GM19397 (cell line): ENCODE measurements around the gene ARSA.
A peak's percentile ranks its signal among the peaks of the same experiment; 100 is the strongest.

Experiments
- ATAC-seq: cut with Tn5 transposase; IDR thresholded peaks from one replicate; pipeline ENCODE4 v1.9.1; 2021; ENCODE audit warnings: mild to moderate bottlenecking, moderate library complexity; ENCODE audit not compliant: unreplicated experiment

ARSA gene

GRCh38 chr22:50606165-50606945, 21.6 kb downstream of the ARSA start:
- ATAC-seq = no peak

DNA sequence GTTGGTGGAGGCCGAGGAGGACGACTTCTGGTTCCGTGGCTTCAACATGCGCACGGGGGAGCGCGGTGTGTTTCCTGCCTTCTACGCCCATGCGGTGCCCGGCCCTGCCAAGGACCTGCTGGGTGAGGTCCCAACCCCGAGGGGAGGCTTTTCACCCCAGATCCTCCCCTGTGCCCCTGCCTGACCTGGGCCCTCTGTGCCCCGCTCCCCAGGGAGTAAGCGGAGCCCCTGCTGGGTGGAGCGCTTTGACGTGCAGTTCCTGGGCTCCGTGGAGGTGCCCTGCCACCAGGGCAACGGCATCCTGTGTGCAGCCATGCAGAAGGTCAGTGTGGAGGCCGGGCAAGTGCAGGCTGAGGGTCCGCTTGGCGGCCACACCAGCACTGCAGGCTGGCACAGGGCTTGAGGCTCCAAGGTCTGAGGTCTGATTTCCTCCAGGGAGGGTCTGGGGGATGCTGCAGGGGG, 22.3 kb downstream of the ARSA start:
- ATAC-seq = no peak

DNA sequence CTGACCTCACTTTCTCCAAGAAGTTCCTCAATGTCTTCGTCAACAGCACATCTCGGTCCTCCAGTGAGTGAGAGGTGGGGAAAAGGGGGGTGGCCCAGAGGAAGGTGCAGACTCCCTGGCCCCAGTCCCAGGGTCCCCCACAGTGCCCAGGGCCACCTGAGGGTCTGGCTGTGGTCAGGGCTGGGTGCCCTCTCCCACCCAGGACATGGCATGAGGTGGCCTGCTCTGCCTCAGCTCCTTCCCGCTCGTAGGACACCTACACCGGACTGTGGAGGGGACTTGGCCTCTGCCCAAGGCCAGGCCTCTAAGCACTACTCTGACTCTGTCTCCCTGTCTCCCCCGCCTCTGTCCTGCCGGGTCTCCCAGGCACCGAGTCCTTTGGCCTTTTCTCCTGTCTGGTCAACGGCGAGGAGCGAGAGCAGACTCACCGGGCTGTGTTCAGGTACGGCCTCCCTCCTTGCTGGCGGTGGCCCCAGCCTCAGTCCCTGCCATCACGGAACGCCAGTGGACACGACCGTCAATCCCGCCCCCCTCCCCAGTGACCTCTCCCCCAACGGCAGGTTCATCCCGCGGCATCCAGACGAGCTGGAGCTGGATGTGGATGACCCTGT, 22.8 kb downstream of the ARSA start:
- no peak for ATAC-seq

DNA sequence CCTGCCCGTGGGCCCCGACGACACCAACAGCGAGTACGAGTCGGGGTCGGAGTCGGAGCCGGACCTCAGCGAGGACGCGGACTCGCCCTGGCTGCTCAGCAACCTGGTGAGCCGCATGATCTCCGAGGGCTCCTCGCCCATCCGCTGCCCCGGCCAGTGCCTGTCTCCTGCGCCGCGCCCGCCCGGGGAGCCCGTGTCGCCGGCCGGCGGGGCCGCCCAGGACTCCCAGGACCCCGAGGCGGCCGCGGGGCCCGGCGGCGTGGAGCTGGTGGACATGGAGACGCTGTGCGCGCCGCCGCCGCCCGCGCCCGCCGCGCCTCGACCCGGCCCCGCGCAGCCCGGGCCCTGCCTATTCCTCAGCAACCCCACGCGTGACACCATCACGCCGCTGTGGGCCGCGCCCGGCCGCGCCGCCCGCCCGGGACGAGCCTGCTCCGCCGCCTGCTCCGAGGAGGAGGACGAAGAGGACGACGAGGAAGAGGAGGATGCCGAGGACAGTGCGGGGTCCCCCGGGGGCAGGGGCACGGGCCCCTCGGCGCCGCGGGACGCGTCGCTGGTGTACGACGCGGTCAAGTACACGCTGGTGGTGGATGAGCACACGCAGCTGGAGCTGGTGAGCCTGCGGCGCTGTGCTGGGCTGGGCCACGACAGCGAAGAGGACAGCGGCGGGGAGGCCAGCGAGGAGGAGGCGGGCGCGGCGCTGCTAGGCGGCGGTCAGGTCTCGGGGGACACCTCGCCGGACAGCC, 23.5 kb downstream of the ARSA start:
- ATAC-seq = no peak

DNA sequence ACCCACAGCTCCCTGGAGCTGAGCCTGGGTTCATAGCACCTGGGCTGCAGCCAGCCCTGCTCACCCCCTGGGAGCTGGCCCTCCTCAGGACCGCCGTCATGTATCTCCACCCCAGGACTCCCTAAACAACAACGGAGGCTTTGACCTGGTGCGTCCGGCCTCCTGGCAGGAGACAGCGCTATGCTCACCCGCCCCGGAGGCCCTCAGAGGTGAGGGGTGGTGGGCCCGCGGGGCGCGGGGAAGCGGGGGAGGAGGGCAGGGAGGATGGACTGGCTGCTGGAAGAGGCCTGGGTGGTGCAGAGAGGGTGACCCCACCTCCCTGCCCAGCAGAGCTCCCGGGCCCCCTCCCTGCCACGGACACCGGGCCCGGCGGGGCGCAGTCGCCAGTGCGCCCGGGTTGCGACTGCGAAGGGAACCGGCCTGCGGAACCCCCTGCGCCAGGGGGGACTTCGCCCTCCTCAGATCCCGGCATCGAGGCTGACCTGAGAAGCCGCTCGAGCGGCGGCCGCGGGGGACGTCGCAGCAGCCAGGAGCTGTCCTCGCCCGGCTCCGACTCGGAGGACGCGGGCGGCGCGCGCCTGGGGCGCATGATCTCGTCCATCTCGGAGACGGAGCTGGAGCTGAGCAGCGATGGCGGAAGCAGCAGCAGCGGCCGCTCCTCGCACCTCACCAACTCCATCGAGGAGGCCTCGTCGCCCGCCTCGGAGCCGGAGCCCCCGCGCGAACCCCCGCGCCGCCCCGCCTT, 24.3 kb downstream of the ARSA start:
- ATAC-seq = no peak

DNA sequence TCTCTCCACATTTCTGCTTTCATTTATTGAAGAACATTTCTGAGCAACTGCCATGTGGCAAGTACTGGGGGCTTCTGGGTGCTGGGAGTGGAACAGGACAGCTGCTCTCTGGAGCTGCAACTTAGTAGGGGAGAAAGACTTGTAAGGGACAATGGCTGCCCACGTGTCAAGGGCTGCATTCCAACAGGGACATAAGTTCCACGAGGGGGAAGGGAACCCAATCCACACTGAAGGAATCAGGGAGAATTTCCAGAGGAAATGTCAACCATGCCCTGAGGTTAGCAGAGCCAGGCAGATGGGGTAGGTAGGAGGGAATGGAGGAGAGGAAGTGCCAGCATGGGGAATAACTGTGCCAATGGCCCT, 25.6 kb downstream of the ARSA start:
- no peak for ATAC-seq

- no peak for ATAC-seq
Observed at GRCh38 chr22:50601669-50602337, 26.1 kb downstream of the ARSA start.

GRCh38 chr22:50600967-50601668, 26.8 kb downstream of the ARSA start:
- no peak for ATAC-seq

DNA sequence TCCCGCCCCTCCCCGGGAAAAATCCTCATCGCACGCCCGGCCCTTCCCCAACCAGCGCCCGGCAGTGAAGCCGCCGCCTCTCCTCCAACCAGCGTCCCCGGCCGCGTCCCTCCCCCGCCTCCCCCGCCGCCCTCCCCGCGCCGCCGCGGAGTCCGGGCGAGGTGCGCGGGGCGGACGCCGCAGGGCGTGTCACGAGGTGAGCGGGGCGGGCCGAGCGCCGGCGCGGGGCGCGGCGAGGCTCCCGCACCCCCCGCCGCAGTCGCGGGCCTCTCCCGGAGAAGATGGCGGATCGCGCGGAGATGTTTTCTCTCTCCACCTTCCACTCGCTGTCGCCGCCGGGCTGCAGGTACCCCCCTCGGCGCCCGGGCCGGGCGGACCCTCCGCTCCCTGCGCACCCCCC, 27.4 kb downstream of the ARSA start, which contains the start of gene MAPK8IP2:
Gene MAPK8IP2 (plus strand): TSS at position 256 of the 400 bp plus-strand sequence. CDS start 26 bp downstream, at position 282.
- no peak for ATAC-seq

DNA sequence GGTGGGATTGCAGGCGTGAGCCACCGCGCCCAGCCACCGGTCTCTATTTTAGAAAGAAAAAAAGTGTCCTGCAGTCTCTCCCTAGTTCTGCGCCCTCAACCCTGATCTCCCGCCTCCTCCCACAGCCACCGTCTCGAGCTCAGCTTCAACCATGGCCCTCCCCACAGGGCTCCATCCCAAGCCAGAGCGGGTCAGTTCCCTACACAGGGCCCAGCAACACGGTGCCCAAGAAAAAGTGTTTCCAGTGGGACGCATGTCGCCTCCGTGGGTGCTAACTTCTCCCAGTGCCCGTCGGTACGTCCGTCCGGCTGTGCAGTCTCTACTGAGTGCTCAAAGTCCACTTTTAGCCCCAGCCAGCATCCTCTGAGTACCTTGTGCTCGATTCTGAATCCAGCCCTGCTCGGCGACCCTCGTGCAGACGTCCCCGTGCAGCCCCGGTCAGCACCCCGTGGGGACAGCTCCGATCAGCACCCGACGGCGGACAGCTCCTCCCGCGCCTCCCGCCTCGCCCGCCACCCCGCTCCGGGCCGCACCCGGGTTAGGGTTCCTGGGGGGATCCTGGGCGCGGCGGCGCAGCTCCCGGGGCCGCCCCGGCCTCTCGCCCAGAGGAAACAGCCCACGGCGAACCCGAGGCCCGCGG, 28.0 kb downstream of the ARSA start:
- ATAC-seq = no peak

DNA sequence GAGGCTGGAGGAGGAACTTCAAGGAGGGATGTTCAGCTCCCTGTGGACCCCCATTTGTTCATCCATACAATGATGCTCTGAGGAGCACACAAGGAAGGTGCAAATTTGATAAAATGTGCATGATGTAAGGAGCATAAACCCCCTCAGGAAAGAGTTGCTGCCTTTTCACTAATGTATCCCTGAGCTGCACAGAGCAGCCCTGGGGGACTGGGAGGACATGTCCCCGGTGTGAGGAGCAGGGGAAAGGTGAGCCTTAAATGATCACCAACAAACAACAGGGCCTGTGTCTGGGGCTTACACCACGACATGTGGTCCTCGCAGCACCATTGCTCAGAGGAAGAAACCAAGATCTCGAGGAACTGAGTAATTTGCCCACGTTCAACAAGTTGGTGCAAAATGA, 30.9 kb downstream of the ARSA start:
- ATAC-seq = no peak

- ATAC-seq = no peak
Observed at GRCh38 chr22:50595189-50595588, 32.8 kb downstream of the ARSA start.

- ATAC-seq = no peak
Observed at GRCh38 chr22:50587407-50587806, 40.5 kb downstream of the ARSA start.

DNA sequence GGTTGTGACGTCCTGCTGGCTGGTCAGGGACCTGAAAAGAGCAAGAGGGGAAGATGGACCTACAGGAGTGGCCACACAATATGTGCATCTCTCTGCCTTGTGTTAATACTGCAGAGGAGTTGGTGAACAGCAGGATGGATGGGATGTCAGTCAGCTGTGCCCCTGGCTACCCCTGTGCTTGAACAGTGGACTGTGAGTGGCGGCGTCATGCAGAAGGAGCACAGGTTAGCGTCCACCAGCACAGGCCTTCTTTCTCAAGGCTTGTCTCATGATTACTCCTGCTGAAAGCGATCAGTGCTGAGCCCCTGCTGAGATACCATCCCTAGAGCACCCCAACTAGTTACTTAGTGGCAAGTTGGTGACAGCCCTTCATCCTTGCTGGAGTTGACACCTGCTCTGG, 41.5 kb downstream of the ARSA start:
- no peak for ATAC-seq

GRCh38 chr22:50585781-50586180, 42.2 kb downstream of the ARSA start:
- ATAC-seq = no peak

DNA sequence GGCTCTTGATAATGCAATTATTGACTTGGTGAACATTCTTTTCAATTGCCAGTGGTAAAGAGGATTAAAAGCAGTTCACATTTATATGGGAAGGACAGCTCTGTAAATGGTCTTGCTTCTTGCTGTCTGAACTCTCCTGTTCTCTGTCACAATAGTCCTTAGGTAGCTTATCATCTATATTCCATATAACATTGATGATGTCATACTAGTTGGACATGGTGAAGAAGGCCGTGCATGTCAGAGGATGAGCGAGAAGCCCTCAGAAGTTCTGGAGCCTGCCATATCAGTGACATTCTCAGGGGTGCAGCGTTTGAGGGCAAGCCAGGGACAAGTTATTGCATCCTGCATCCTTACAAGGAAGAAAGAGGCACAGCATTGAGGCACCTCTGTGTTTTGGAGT, 42.7 kb downstream of the ARSA start:
- ATAC-seq = no peak

GRCh38 chr22:50584106-50585096, 43.6 kb downstream of the ARSA start:
- no peak for ATAC-seq

GRCh38 chr22:50583294-50583861, 44.6 kb downstream of the ARSA start:
- peak; percentile 27 for ATAC-seq
